SK-N-SH (cell line): ENCODE data around the gene RTP2. TPM values are rescaled to one million over a fixed set of nuclear protein-coding genes. Genes with fewer than 3 reads are reported as not detected.

Experiments
- CTCF ChIA-PET: fragments of 300-600, 350-600 bp; formaldehyde crosslinking; extraction: SDS; loops from one replicate; lab custom pipeline; 2021; lab: Yijun Ruan, JAX
- POLR2A ChIA-PET: fragments of 350-600 bp; sonication (Branson Sonifier 250); formaldehyde crosslinking; extraction: SDS; loops from one replicate; lab custom pipeline; 2020; ENCODE audit warnings: antibody characterized with exemption, inconsistent platforms; lab: Yijun Ruan, JAX
- DNase-seq: peaks from one replicate; pipeline ENCODE4 v3.0.0; 2012
- H2AFZ ChIP-seq: fragments of 200-600 bp; sonication (generic); 2 replicates; pipeline ENCODE4 v1.8.1; 2016; ENCODE audit warnings: antibody characterized with exemption, mild to moderate bottlenecking, low read depth
- H3F3A ChIP-seq: fragments of 200-600 bp; sonication (generic); replicated peaks from 2 replicates; pipeline ENCODE3; 2016; ENCODE audit warnings: antibody characterized with exemption, mild to moderate bottlenecking; ENCODE audit not compliant: insufficient read depth
- H3K27ac ChIP-seq, 2 experiments: fragments of 200-500 bp in 1 of 2; fragments of 200-600 bp in 1 of 2; sonication (Bioruptor generic) in 1 of 2; sonication (generic), shearing (Covaris generic) in 1 of 2; 2 replicates each; pipeline versions ENCODE4 v1.5.1 to v1.6.1; 2014 to 2016; ENCODE audit warnings: low read depth in 2 of 2, inconsistent platforms in 1 of 2, low read length in 1 of 2, mild to moderate bottlenecking in 1 of 2, mixed read lengths in 1 of 2
- H3K27me3 ChIP-seq: fragments of 200-600 bp; sonication (generic), shearing (Covaris generic); 2 replicates; pipeline ENCODE4 v1.6.1; 2016; ENCODE audit warnings: mixed run types; ENCODE audit not compliant: insufficient read depth
- H3K36me3 ChIP-seq, 2 experiments: fragments of 200-500 bp in 1 of 2; fragments of 200-600 bp in 1 of 2; sonication (Bioruptor generic) in 1 of 2; sonication (generic) in 1 of 2; replicated peaks in 1 of 2; 2 replicates each; pipeline versions ENCODE3 to v1.5.1; 2014 to 2016; ENCODE audit warnings: low read length in 1 of 2, mild to moderate bottlenecking in 1 of 2; ENCODE audit not compliant: insufficient read depth in 2 of 2, control insufficient read depth in 1 of 2
- H3K4me1 ChIP-seq, 2 experiments: fragments of 200-500 bp in 1 of 2; fragments of 200-600 bp in 1 of 2; sonication (Bioruptor generic) in 1 of 2; sonication (generic), shearing (Covaris generic) in 1 of 2; 2 replicates each; pipeline versions ENCODE4 v1.5.1 to v1.6.1; 2014 to 2016; ENCODE audit warnings: low read depth in 1 of 2, low read length in 1 of 2, mixed run types in 1 of 2; ENCODE audit not compliant: insufficient read depth in 2 of 2, control insufficient read depth in 1 of 2
- H3K4me2 ChIP-seq: fragments of 200-600 bp; sonication (generic), shearing (Covaris generic); 2 replicates; pipeline ENCODE4 v1.6.1; 2017; ENCODE audit warnings: mixed run types
- H3K4me3 ChIP-seq, 2 experiments: fragments of 200-500 bp in 1 of 2; fragments of 200-600 bp in 1 of 2; sonication (Bioruptor generic) in 1 of 2; sonication (generic), shearing (Covaris generic) in 1 of 2; 2 replicates each; pipeline versions ENCODE4 v1.5.1 to v1.8.1; 2014 to 2016; ENCODE audit warnings: low read depth in 2 of 2, inconsistent platforms in 1 of 2, low read length in 1 of 2, mild to moderate bottlenecking in 1 of 2, mixed read lengths in 1 of 2, moderate library complexity in 1 of 2
- H3K79me2 ChIP-seq: fragments of 200-600 bp; sonication (generic); 2 replicates; pipeline ENCODE4 v1.8.1; 2017; ENCODE audit warnings: mild to moderate bottlenecking; ENCODE audit not compliant: insufficient read depth
- H3K9ac ChIP-seq: fragments of 200-600 bp; sonication (generic); 2 replicates; pipeline ENCODE4 v1.6.1; 2017; ENCODE audit warnings: mixed run types
- H3K9me2 ChIP-seq: fragments of 200-600 bp; sonication (generic); 2 replicates; pipeline ENCODE4 v1.6.1; 2017; ENCODE audit warnings: mixed run types
- H3K9me3 ChIP-seq: fragments of 200-600 bp; sonication (generic); 2 replicates; pipeline ENCODE4 v1.6.1; 2017; ENCODE audit warnings: mixed run types, mild to moderate bottlenecking, moderate library complexity
- H4K20me1 ChIP-seq: fragments of 200-600 bp; sonication (generic); 2 replicates; pipeline ENCODE4 v1.6.1; 2017; ENCODE audit warnings: mild to moderate bottlenecking, mixed run types; ENCODE audit not compliant: insufficient read depth
- EP300 ChIP-seq, 2 experiments: IDR thresholded peaks; 2 replicates each; pipeline versions ENCODE4 v1.4.0 to v1.6.1; 2012; ENCODE audit warnings: borderline replicate concordance in 1 of 2, low read depth in 1 of 2, low read length in 1 of 2
- EZH2phosphoT487 ChIP-seq: fragments of 200-600 bp; sonication (generic); IDR thresholded peaks from 2 replicates; pipeline ENCODE4 v1.6.1; 2017; ENCODE audit warnings: low read depth, mixed run types, mild to moderate bottlenecking, antibody characterized with exemption, moderate library complexity, borderline replicate concordance
- FOSL2 ChIP-seq: IDR thresholded peaks from 2 replicates; pipeline ENCODE4 v1.4.0; 2012; ENCODE audit warnings: low read depth, mild to moderate bottlenecking, moderate library complexity, borderline replicate concordance
- IRF3 ChIP-seq: fragments of 150-350 bp; IDR thresholded peaks from 2 replicates; pipeline ENCODE4 v1.6.1; 2016; ENCODE audit warnings: mild to moderate bottlenecking, low read depth, low read length
- NFIC ChIP-seq: IDR thresholded peaks from 2 replicates; pipeline ENCODE4 v1.4.0; 2012; ENCODE audit warnings: borderline replicate concordance
- PBX3 ChIP-seq: IDR thresholded peaks from 2 replicates; pipeline ENCODE4; 2012
- RCOR1 ChIP-seq: fragments of 150-350 bp; IDR thresholded peaks from 2 replicates; pipeline ENCODE4 v1.6.1; 2017; ENCODE audit warnings: antibody characterized with exemption, low read length
- RXRA ChIP-seq: IDR thresholded peaks from 2 replicates; pipeline ENCODE4 v1.4.0; 2012; ENCODE audit warnings: low read depth, mild to moderate bottlenecking, borderline replicate concordance
- USF1 ChIP-seq: IDR thresholded peaks from 2 replicates; pipeline ENCODE4 v1.4.0; 2012; ENCODE audit warnings: low read depth, borderline replicate concordance
- USF2 ChIP-seq: fragments of 150-350 bp; IDR thresholded peaks from 2 replicates; pipeline ENCODE4 v1.6.1; 2017; ENCODE audit warnings: antibody characterized with exemption, low read length, low read depth, borderline replicate concordance
- ZBTB33 ChIP-seq: IDR thresholded peaks from 2 replicates; pipeline ENCODE4 v1.4.0; 2012; ENCODE audit warnings: low read depth, borderline replicate concordance
- WGBS: methylation state at CpG from one replicate; pipeline ENCODE4 v1.1.6; 2017; ENCODE audit warnings: low lambda C conversion rate; 5-methylcytosine and 5-hydroxymethylcytosine counted together
- polyA plus RNA-seq, 3 experiments: library from polyadenylated mRNA; depleted of rRNA; stranded (reverse); fragments of >200 nt; gene quantifications; 2 replicates each; pipeline ENCODE4 v1.2.3, GENCODE V29; 2012

The RTP2 gene
- polyA plus RNA-seq, 1 of the 3 experiments (the other 2 are of a cell fraction): 0.07 TPM

- TF ChIP-seq USF2 (no peak), FOSL2 (peak; percentile 41; the same call in 1 of the 2 replicates), PBX3 (peak; percentile 86), RCOR1 (0 out of 2 replicates have a peak, but pooled peaks have one; percentile 9), USF1 (peak; percentile 42; the same call in 1 of the 2 replicates), RXRA (peak; percentile 83; the same call in 1 of the 2 replicates), EZH2phosphoT487 (no peak), IRF3 (no peak)
- TF ChIP-seq, all 33 proteins: peak for 17
Measured at GRCh38 chr3:187739561-187740332, 37.4 kb upstream of the RTP2 start (continued).

DNA sequence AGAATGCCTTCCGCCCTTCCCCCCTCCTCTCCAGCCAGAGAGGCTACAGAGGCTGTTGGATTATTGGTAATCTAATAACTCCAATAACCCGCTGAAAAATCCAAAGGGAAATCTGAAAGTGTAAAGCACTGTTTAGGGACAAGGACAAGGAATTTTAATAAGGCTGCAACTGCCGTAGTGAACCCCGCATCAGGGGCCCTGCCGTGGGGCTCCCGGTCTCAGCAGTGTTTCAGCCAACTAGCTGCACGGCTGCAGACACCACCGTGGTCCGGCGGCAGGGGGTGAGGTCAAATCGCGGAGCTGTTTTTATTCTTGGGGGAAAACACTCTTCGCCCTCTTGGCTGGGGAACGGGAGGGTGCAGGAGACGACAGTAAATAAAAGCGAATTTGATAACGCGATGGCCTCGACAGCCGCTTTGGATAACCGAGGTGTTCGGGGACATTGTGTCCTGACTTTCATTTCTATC, 36.8 kb upstream of the RTP2 start:
- DNase-seq: no peak
- H3K9me3 ChIP-seq: no peaks in the 10 kb centered on the region
- peak overlapping the region; percentile 68 to 97 for H3K27ac ChIP-seq
- no peaks in the 10 kb centered on the region for H3K9me2 ChIP-seq
- peaks cover 17% of the 10 kb centered on the region; the same call in 1 of the 2 replicates for H4K20me1 ChIP-seq
- peak overlapping the region; percentile 93 for H3K4me2 ChIP-seq
- H3F3A ChIP-seq: peaks cover 28% of the 10 kb centered on the region
- H3K9ac ChIP-seq: peak overlapping the region; percentile 93; the same call in 1 of the 2 replicates
- 3% methylated on average over 22 of the region's 22 CpGs for WGBS
- H3K79me2 ChIP-seq: peaks cover 93% of the 10 kb centered on the region
- peaks cover 0 to 7% of the 10 kb centered on the region in 2 experiments for H3K36me3 ChIP-seq
- peaks cover 32 to 36% of the 10 kb centered on the region in 2 experiments; a peak in 3 of 4 replicates for H3K4me1 ChIP-seq
- ChIA-PET CTCF (interaction anchor here (0.6 to 6.3 kb wide), 45 partner anchors 10 to 1559 kb away, joined by 3 to 137 read pairs (median 5); no protein-coding TSS in a partner anchor), POLR2A (no interaction called here)
- peak overlapping the region; percentile 48 for H2AFZ ChIP-seq
- H3K4me3 ChIP-seq: peak overlapping the region; percentile 51 to 94
- no peak for TF ChIP-seq EP300 (IDR thresholded peaks at IDR 0.05; ENCODE audit: borderline replicate concordance in 1 of 2, low read depth in 1 of 2, low read length in 1 of 2)
- TF ChIP-seq NFIC: peak; percentile 40; the same call in 1 of the 2 replicates
- 0 out of 2 replicates have a peak, but pooled peaks have one; percentile 15 for TF ChIP-seq ZBTB33
- TF ChIP-seq RXRA: 0 out of 2 replicates have a peak, but pooled peaks have one; percentile 38
- no peaks in the 10 kb centered on the region for H3K27me3 ChIP-seq
